Brain pericyte (primary cell): Measurements from ENCODE around the gene NUCKS1.

Experiments
- DNase-seq: peaks from one replicate; pipeline ENCODE4 v3.0.0-alpha.2; 2012; ENCODE audit warnings: low read depth, low spot score

NUCKS1 gene

GRCh38 chr1:205701420-205701819 is 48.6 kb downstream of the NUCKS1 start:
- no peak for DNase-seq

- DNase-seq, result no peak
These were observed 49.0 kb downstream of the NUCKS1 start for GRCh38 chr1:205700865-205701401.

- DNase-seq, result no peak
These were observed 50.6 kb downstream of the NUCKS1 start for GRCh38 chr1:205699416-205699815.

- DNase-seq, result no peak
These were observed 51.1 kb downstream of the NUCKS1 start for GRCh38 chr1:205698921-205699320.

- DNase-seq, result no peak
These were observed 56.5 kb downstream of the NUCKS1 start for GRCh38 chr1:205693421-205693991.

GRCh38 chr1:205692423-205692822 is 57.6 kb downstream of the NUCKS1 start:
- DNase-seq, result no peak

GRCh38 chr1:205690122-205690756 is 59.7 kb downstream of the NUCKS1 start:
- DNase-seq, result no peak

GRCh38 chr1:205689479-205689878 is 60.5 kb downstream of the NUCKS1 start:
- DNase-seq, result no peak

- DNase-seq, result no peak
These were observed 61.6 kb downstream of the NUCKS1 start for GRCh38 chr1:205688171-205689080.

GRCh38 chr1:205687242-205687641 is 62.7 kb downstream of the NUCKS1 start:
- DNase-seq, result no peak

GRCh38 chr1:205681364-205681763 is 68.6 kb downstream of the NUCKS1 start:
- no peak for DNase-seq

- no peak for DNase-seq
These were observed 69.7 kb downstream of the NUCKS1 start, which contains the start of gene SLC45A3 for GRCh38 chr1:205680073-205680851. TSS of gene SLC45A3 (minus strand) at chr1:205680509. CDS start at chr1:205664656, 15,853 bp downstream.

- DNase-seq, result no peak
These were observed 71.5 kb downstream of the NUCKS1 start for GRCh38 chr1:205678286-205679111.

GRCh38 chr1:205677167-205677566 is 72.8 kb downstream of the NUCKS1 start:
- no peak for DNase-seq

- DNase-seq, result no peak
These were observed 73.4 kb downstream of the NUCKS1 start for GRCh38 chr1:205676597-205676996.

- DNase-seq, result no peak
These were observed 74.0 kb downstream of the NUCKS1 start for GRCh38 chr1:205676002-205676401.

GRCh38 chr1:205675247-205675646 is 74.7 kb downstream of the NUCKS1 start:
- no peak for DNase-seq

- no peak for DNase-seq
These were observed 77.0 kb downstream of the NUCKS1 start for GRCh38 chr1:205672970-205673369.

GRCh38 chr1:205672395-205672889 is 77.5 kb downstream of the NUCKS1 start:
- no peak for DNase-seq
